WTC11 (cell line): ENCODE results near the gene EGFR. TPM values are rescaled to one million over a fixed set of nuclear protein-coding genes. Genes with fewer than 3 reads are reported as not detected.

Experiments used
- ATAC-seq: fragments of 200-7000 bp; cut with Tn5 transposase; 2 replicates; pipeline ENCODE4 v1.10.0; 2021; ENCODE audit warnings: mild to moderate bottlenecking, moderate library complexity
- CTCF ChIA-PET: fragments of 300-600 bp; sonication (Branson Sonifier 250); formaldehyde crosslinking; loops from one replicate; lab custom pipeline; 2021; ENCODE audit warnings: antibody characterized with exemption; lab: Charles Lee
- POLR2A ChIA-PET: fragments of 350-600 bp; sonication (Branson Sonifier 250); formaldehyde crosslinking; loops from one replicate; lab custom pipeline; 2021; ENCODE audit warnings: antibody characterized with exemption; lab: Charles Lee
- DNase-seq: peaks from one replicate; pipeline ENCODE4 v3.0.0; 2021; ENCODE audit warnings: low spot score
- H3K27ac Mint-ChIP-seq: 2 replicates; pipeline ENCODE4 v1.8.0; 2021; ENCODE audit warnings: mixed read lengths
- H3K27me3 Mint-ChIP-seq: 2 replicates; pipeline ENCODE4 v1.8.0; 2021; ENCODE audit warnings: low read depth, mild to moderate bottlenecking, moderate library complexity, mixed read lengths
- H3K36me3 Mint-ChIP-seq: 2 replicates; pipeline ENCODE4 v1.8.0; 2021; ENCODE audit warnings: mixed read lengths
- H3K4me1 Mint-ChIP-seq: 2 replicates; pipeline ENCODE4 v1.8.0; 2022; ENCODE audit warnings: mixed read lengths
- H3K4me3 Mint-ChIP-seq: 2 replicates; pipeline ENCODE4 v1.8.0; 2021; ENCODE audit warnings: mild to moderate bottlenecking, moderate library complexity, mixed read lengths
- H3K9me3 Mint-ChIP-seq: 2 replicates; pipeline ENCODE4 v1.8.0; 2021; ENCODE audit warnings: mixed read lengths
- ATF2 ChIP-seq: sonication (generic); formaldehyde crosslinking; IDR thresholded peaks from 2 replicates; pipeline ENCODE4 v1.8.1; 2022; ENCODE audit warnings: low read depth, missing genetic modification reagents, borderline replicate concordance
- CREM ChIP-seq: sonication (generic); formaldehyde crosslinking; IDR thresholded peaks from 2 replicates; pipeline ENCODE4 v1.8.1; 2022; ENCODE audit warnings: mild to moderate bottlenecking, missing genetic modification reagents, moderate library complexity
- CTCF ChIP-seq: fragments of 200-600 bp; IDR thresholded peaks from 2 replicates; pipeline ENCODE4 v1.8.0; 2022; ENCODE audit warnings: antibody characterized with exemption
- E2F5 ChIP-seq: sonication (generic); formaldehyde crosslinking; IDR thresholded peaks from 2 replicates; pipeline ENCODE4 v1.8.1; 2022; ENCODE audit warnings: mild to moderate bottlenecking, moderate library complexity, missing genetic modification reagents
- ESRRA ChIP-seq: sonication (generic); formaldehyde crosslinking; IDR thresholded peaks from 2 replicates; pipeline ENCODE4 v1.8.1; 2022; ENCODE audit warnings: mild to moderate bottlenecking, missing genetic modification reagents, borderline replicate concordance
- FOXK1 ChIP-seq: sonication (generic); formaldehyde crosslinking; IDR thresholded peaks from 2 replicates; pipeline ENCODE4 v1.8.0; 2022; ENCODE audit warnings: mild to moderate bottlenecking, moderate library complexity, missing genetic modification reagents
- JUN ChIP-seq: sonication (generic); formaldehyde crosslinking; IDR thresholded peaks from 2 replicates; pipeline ENCODE4 v1.8.0; 2023; ENCODE audit warnings: mild to moderate bottlenecking, missing genetic modification reagents
- MAX ChIP-seq: sonication (generic); formaldehyde crosslinking; IDR thresholded peaks from 2 replicates; pipeline ENCODE4 v1.8.0; 2022; ENCODE audit warnings: mild to moderate bottlenecking, missing genetic modification reagents
- MLX ChIP-seq: sonication (generic); formaldehyde crosslinking; IDR thresholded peaks from 2 replicates; pipeline ENCODE4 v1.8.1; 2023; ENCODE audit warnings: mild to moderate bottlenecking, missing genetic modification reagents, moderate library complexity
- MYBL2 ChIP-seq: sonication (generic); formaldehyde crosslinking; IDR thresholded peaks from 2 replicates; pipeline ENCODE4 v1.8.1; 2023; ENCODE audit warnings: mild to moderate bottlenecking, moderate library complexity, missing genetic modification reagents
- NFATC4 ChIP-seq: fragments of 250-450 bp; sonication (Bioruptor Pico); IDR thresholded peaks from 2 replicates; pipeline ENCODE4 v1.9.0; 2021; ENCODE audit warnings: mild to moderate bottlenecking
- NFYB ChIP-seq: sonication (generic); formaldehyde crosslinking; conservative IDR thresholded peaks from 2 replicates; pipeline ENCODE4 v1.8.0; 2022; ENCODE audit warnings: low read depth, missing genetic modification reagents
- OVOL2 ChIP-seq: fragments of 250-450 bp; sonication (Bioruptor Pico); IDR thresholded peaks from 2 replicates; pipeline ENCODE4 v1.9.0; 2021; ENCODE audit warnings: mild to moderate bottlenecking, borderline replicate concordance
- PREB ChIP-seq: sonication (generic); formaldehyde crosslinking; IDR thresholded peaks from 2 replicates; pipeline ENCODE4 v1.8.1; 2022; ENCODE audit warnings: mild to moderate bottlenecking, missing genetic modification reagents, moderate library complexity, borderline replicate concordance
- PRRX2 ChIP-seq: fragments of 250-450 bp; sonication (Bioruptor Pico); IDR thresholded peaks from 2 replicates; pipeline ENCODE4 v1.8.0; 2021; ENCODE audit warnings: mild to moderate bottlenecking
- RORB ChIP-seq: fragments of 250-450 bp; sonication (Bioruptor Pico); IDR thresholded peaks from 2 replicates; pipeline ENCODE4 v1.9.0; 2021; ENCODE audit warnings: mild to moderate bottlenecking
- SMAD3 ChIP-seq: sonication (generic); formaldehyde crosslinking; IDR thresholded peaks from 2 replicates; pipeline ENCODE4 v1.8.0; 2022; ENCODE audit warnings: missing genetic modification reagents, mild to moderate bottlenecking, borderline replicate concordance
- SOX15 ChIP-seq: fragments of 250-450 bp; sonication (Bioruptor Pico); IDR thresholded peaks from 2 replicates; pipeline ENCODE4 v1.9.0; 2021; ENCODE audit warnings: mild to moderate bottlenecking
- TCF7 ChIP-seq: sonication (generic); formaldehyde crosslinking; IDR thresholded peaks from 2 replicates; pipeline ENCODE4 v1.8.0; 2022; ENCODE audit warnings: mild to moderate bottlenecking, low read depth, missing genetic modification reagents, moderate library complexity
- TP53 ChIP-seq: sonication (generic); formaldehyde crosslinking; IDR thresholded peaks from 2 replicates; pipeline ENCODE4 v1.8.1; 2023; ENCODE audit warnings: mild to moderate bottlenecking, missing genetic modification reagents
- USF2 ChIP-seq: sonication (generic); formaldehyde crosslinking; IDR thresholded peaks from 2 replicates; pipeline ENCODE4 v1.8.1; 2023; ENCODE audit warnings: mild to moderate bottlenecking, missing genetic modification reagents, moderate library complexity
- ZBTB21 ChIP-seq: sonication (generic); formaldehyde crosslinking; IDR thresholded peaks from 2 replicates; pipeline ENCODE4 v1.8.1; 2023; ENCODE audit warnings: mild to moderate bottlenecking, missing genetic modification reagents, borderline replicate concordance
- ZBTB43 ChIP-seq: sonication (generic); formaldehyde crosslinking; IDR thresholded peaks from 2 replicates; pipeline ENCODE4 v1.8.1; 2023; ENCODE audit warnings: mild to moderate bottlenecking, missing genetic modification reagents
- ZNF121 ChIP-seq: sonication (generic); formaldehyde crosslinking; IDR thresholded peaks from 2 replicates; pipeline ENCODE4 v1.8.0; 2023; ENCODE audit warnings: missing genetic modification reagents
- ZNF219 ChIP-seq: sonication (generic); formaldehyde crosslinking; IDR thresholded peaks from 2 replicates; pipeline ENCODE4 v1.8.0; 2023; ENCODE audit warnings: missing genetic modification reagents, mild to moderate bottlenecking, borderline replicate concordance
- ZNF317 ChIP-seq: sonication (generic); formaldehyde crosslinking; IDR thresholded peaks from 2 replicates; pipeline ENCODE4 v1.8.1; 2023; ENCODE audit warnings: low read depth, mild to moderate bottlenecking, moderate library complexity, missing genetic modification reagents, borderline replicate concordance
- ZNF671 ChIP-seq: fragments of 250-450 bp; sonication (Bioruptor Pico); IDR thresholded peaks from 2 replicates; pipeline ENCODE4 v1.8.0; 2021; ENCODE audit warnings: mild to moderate bottlenecking
- total RNA-seq: library from RNA; stranded (reverse); gene quantifications from 3 replicates; pipeline ENCODE4 v1.2.3, GENCODE V29; 2021

Gene EGFR
- total RNA-seq, 1 experiment from 2014 or later = 5.9 TPM

GRCh38 chr7:55254242-55254595 is 235.4 kb downstream of the EGFR start (continued):
- TF ChIP-seq NFYB (CRISPR knock-in tag) = no peak
- TF ChIP-seq ZNF219 (CRISPR knock-in tag) = no peak
- no peak for TF ChIP-seq TCF7
- TF ChIP-seq MYBL2 = no peak
- no peak for TF ChIP-seq OVOL2
- no peak for TF ChIP-seq CTCF
- TF ChIP-seq NFATC4 (CRISPR knock-in tag) = no peak
- TF ChIP-seq TP53 (CRISPR knock-in tag) = no peak
- no peak for TF ChIP-seq MLX (CRISPR knock-in tag)
- no peak for TF ChIP-seq ZNF317 (CRISPR knock-in tag)
- TF ChIP-seq FOXK1 (CRISPR knock-in tag) = no peak
- TF ChIP-seq SMAD3 (CRISPR knock-in tag) = no peak
- no peak for TF ChIP-seq ZBTB43 (CRISPR knock-in tag)
- TF ChIP-seq CREM = no peak

GRCh38 chr7:55254596-55255495 is 236.0 kb downstream of the EGFR start:
- DNase-seq (peak; percentile 90), ATAC-seq (peak; percentile 78)
- POLR2A ChIA-PET = interaction anchor here (0.9 kb wide), 1 partner anchor 466 kb away, joined by 3 read pairs; no protein-coding TSS in a partner anchor
- H3K36me3 Mint-ChIP-seq = no peaks in the 10 kb centered on the region
- peak overlapping the region; percentile 85 for H3K4me3 Mint-ChIP-seq
- CTCF ChIA-PET = interaction anchor here (0.5 to 3.3 kb wide), 103 partner anchors 9 to 966 kb away, joined by 3 to 67 read pairs (median 4); partner anchors contain the start of genes EGFR and SEC61G
- H3K9me3 Mint-ChIP-seq = no peaks in the 10 kb centered on the region
- no peak overlapping the region for H3K27ac Mint-ChIP-seq
- peaks cover 62% of the 10 kb centered on the region for H3K27me3 Mint-ChIP-seq
- H3K4me1 Mint-ChIP-seq = peaks cover 10% of the 10 kb centered on the region
- TF ChIP-seq ZBTB21 (CRISPR knock-in tag) (peak; percentile 22; the same call in 1 of the 2 replicates), ESRRA (peak; percentile 84), MYBL2 (no peak; the same call in 1 of the 2 replicates), JUN (CRISPR knock-in tag) (peak; percentile 14; the same call in 1 of the 2 replicates), RORB (CRISPR knock-in tag) (no peak), E2F5 (CRISPR knock-in tag) (peak; percentile 86), ZNF671 (CRISPR knock-in tag) (no peak), ZNF121 (0 out of 2 replicates have a peak, but pooled peaks have one; percentile 1), USF2 (no peak), FOXK1 (CRISPR knock-in tag) (0 out of 2 replicates have a peak, but pooled peaks have one; percentile 11), PREB (peak; percentile 86; the same call in 1 of the 2 replicates), OVOL2 (no peak), PRRX2 (CRISPR knock-in tag) (no peak), MAX (CRISPR knock-in tag) (peak; percentile 98), ATF2 (no peak), SOX15 (CRISPR knock-in tag) (no peak)
